ENCODE results near the gene MRPL34.

GRCh38 chr19:17309198-17309964 is 3.7 kb downstream of the MRPL34 start, which contains the start of gene DDA1:
- no peak for TF ChIP-seq POLR2A (IDR thresholded peaks at IDR 0.05; ENCODE audit: low read depth)
- peak in 2 of 3 experiments; percentile 8 to 24 for TF ChIP-seq CTCF (IDR thresholded peaks at IDR 0.05)
- no peak for TF ChIP-seq EP300 (IDR thresholded peaks at IDR 0.05)
